WTC11 (cell line): ENCODE data around the gene INO80E.

ENCODE experiments used
- CREB1 ChIP-seq: sonication (generic); formaldehyde crosslinking; IDR thresholded peaks from 2 replicates; pipeline ENCODE4 v1.8.0; 2023; ENCODE audit warnings: mild to moderate bottlenecking, missing genetic modification reagents
- FOXP1 ChIP-seq: sonication (generic); formaldehyde crosslinking; IDR thresholded peaks from 2 replicates; pipeline ENCODE4 v1.8.0; 2022; ENCODE audit warnings: missing genetic modification reagents, mild to moderate bottlenecking, moderate library complexity, borderline replicate concordance
- SP1 ChIP-seq: sonication (generic); formaldehyde crosslinking; conservative IDR thresholded peaks from 2 replicates; pipeline ENCODE4 v1.8.1; 2022; ENCODE audit warnings: missing genetic modification reagents
- ZNF121 ChIP-seq: sonication (generic); formaldehyde crosslinking; IDR thresholded peaks from 2 replicates; pipeline ENCODE4 v1.8.0; 2023; ENCODE audit warnings: missing genetic modification reagents
- ZNF219 ChIP-seq: sonication (generic); formaldehyde crosslinking; IDR thresholded peaks from 2 replicates; pipeline ENCODE4 v1.8.0; 2023; ENCODE audit warnings: missing genetic modification reagents, mild to moderate bottlenecking, borderline replicate concordance
- ZNF416 ChIP-seq: fragments of 250-450 bp; sonication (Bioruptor Pico); IDR thresholded peaks from 2 replicates; pipeline ENCODE4 v1.9.0; 2021; ENCODE audit warnings: mild to moderate bottlenecking, inconsistent platforms
- TF ChIP-seq, protein P1 (sequence below): fragments of 200-600 bp; IDR thresholded peaks from 2 replicates; pipeline ENCODE4 v1.8.0; 2022; ENCODE audit warnings: antibody characterized with exemption
- TF ChIP-seq, protein P2 (sequence below): sonication (generic); formaldehyde crosslinking; IDR thresholded peaks from 2 replicates; pipeline ENCODE4 v1.8.1; 2023; ENCODE audit warnings: mild to moderate bottlenecking, missing genetic modification reagents, moderate library complexity
- TF ChIP-seq, protein P3 (sequence below): sonication (generic); formaldehyde crosslinking; IDR thresholded peaks from 2 replicates; pipeline ENCODE4 v1.8.0; 2022; ENCODE audit warnings: mild to moderate bottlenecking, missing genetic modification reagents
- TF ChIP-seq, protein P4 (sequence below): sonication (generic); formaldehyde crosslinking; IDR thresholded peaks from 2 replicates; pipeline ENCODE4 v1.8.1; 2022; ENCODE audit warnings: mild to moderate bottlenecking, moderate library complexity, missing genetic modification reagents
- TF ChIP-seq, protein P5 (sequence below): sonication (generic); formaldehyde crosslinking; IDR thresholded peaks from 2 replicates; pipeline ENCODE4 v1.8.1; 2023; ENCODE audit warnings: mild to moderate bottlenecking, moderate library complexity, missing genetic modification reagents
- TF ChIP-seq, protein P6 (sequence below): sonication (generic); formaldehyde crosslinking; IDR thresholded peaks from 2 replicates; pipeline ENCODE4 v1.8.1; 2023; ENCODE audit warnings: mild to moderate bottlenecking, missing genetic modification reagents
- TF ChIP-seq, protein P7 (sequence below): fragments of 250-450 bp; sonication (Bioruptor Pico); IDR thresholded peaks from 2 replicates; pipeline ENCODE4 v2.1.2; 2022; ENCODE audit warnings: mild to moderate bottlenecking, moderate library complexity

DNA sequence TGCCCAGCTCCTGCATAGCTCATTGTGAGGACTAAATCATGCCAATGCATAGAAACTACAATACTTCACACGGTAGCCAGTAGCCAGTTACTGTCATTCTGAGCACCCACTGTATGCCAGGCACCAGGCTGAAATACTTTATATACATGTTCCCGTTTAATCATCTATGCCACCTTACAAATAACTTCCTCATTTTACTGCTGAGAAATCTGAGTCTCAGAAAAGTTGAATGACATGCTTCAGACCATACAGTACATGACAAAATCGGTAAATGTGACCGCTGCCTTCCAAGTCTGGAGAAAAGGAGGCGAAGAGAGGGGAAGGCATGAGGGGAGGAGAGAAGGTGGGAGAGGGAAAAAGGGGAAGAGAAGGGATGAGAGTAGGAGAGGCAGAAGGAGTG, 44.2 kb downstream of the INO80E start:
- TF ChIP-seq, protein P1, sequence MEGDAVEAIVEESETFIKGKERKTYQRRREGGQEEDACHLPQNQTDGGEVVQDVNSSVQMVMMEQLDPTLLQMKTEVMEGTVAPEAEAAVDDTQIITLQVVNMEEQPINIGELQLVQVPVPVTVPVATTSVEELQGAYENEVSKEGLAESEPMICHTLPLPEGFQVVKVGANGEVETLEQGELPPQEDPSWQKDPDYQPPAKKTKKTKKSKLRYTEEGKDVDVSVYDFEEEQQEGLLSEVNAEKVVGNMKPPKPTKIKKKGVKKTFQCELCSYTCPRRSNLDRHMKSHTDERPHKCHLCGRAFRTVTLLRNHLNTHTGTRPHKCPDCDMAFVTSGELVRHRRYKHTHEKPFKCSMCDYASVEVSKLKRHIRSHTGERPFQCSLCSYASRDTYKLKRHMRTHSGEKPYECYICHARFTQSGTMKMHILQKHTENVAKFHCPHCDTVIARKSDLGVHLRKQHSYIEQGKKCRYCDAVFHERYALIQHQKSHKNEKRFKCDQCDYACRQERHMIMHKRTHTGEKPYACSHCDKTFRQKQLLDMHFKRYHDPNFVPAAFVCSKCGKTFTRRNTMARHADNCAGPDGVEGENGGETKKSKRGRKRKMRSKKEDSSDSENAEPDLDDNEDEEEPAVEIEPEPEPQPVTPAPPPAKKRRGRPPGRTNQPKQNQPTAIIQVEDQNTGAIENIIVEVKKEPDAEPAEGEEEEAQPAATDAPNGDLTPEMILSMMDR: no peak
- TF ChIP-seq ZNF416 (CRISPR knock-in tag) (no peak), CREB1 (CRISPR knock-in tag) (no peak), ZNF121 (no peak), SP1 (no peak), ZNF219 (CRISPR knock-in tag) (no peak), FOXP1 (no peak)
- TF ChIP-seq, protein P2, sequence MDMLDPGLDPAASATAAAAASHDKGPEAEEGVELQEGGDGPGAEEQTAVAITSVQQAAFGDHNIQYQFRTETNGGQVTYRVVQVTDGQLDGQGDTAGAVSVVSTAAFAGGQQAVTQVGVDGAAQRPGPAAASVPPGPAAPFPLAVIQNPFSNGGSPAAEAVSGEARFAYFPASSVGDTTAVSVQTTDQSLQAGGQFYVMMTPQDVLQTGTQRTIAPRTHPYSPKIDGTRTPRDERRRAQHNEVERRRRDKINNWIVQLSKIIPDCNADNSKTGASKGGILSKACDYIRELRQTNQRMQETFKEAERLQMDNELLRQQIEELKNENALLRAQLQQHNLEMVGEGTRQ: no peak
- TF ChIP-seq, protein P3, sequence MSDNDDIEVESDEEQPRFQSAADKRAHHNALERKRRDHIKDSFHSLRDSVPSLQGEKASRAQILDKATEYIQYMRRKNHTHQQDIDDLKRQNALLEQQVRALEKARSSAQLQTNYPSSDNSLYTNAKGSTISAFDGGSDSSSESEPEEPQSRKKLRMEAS (CRISPR knock-in tag): no peak
- TF ChIP-seq, protein P4, sequence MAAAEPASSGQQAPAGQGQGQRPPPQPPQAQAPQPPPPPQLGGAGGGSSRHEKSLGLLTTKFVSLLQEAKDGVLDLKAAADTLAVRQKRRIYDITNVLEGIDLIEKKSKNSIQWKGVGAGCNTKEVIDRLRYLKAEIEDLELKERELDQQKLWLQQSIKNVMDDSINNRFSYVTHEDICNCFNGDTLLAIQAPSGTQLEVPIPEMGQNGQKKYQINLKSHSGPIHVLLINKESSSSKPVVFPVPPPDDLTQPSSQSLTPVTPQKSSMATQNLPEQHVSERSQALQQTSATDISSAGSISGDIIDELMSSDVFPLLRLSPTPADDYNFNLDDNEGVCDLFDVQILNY (CRISPR knock-in tag): no peak
- TF ChIP-seq, protein P5, sequence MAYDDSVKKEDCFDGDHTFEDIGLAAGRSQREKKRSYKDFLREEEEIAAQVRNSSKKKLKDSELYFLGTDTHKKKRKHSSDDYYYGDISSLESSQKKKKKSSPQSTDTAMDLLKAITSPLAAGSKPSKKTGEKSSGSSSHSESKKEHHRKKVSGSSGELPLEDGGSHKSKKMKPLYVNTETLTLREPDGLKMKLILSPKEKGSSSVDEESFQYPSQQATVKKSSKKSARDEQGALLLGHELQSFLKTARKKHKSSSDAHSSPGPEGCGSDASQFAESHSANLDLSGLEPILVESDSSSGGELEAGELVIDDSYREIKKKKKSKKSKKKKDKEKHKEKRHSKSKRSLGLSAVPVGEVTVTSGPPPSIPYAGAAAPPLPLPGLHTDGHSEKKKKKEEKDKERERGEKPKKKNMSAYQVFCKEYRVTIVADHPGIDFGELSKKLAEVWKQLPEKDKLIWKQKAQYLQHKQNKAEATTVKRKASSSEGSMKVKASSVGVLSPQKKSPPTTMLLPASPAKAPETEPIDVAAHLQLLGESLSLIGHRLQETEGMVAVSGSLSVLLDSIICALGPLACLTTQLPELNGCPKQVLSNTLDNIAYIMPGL (CRISPR knock-in tag): no peak
- TF ChIP-seq, protein P6, sequence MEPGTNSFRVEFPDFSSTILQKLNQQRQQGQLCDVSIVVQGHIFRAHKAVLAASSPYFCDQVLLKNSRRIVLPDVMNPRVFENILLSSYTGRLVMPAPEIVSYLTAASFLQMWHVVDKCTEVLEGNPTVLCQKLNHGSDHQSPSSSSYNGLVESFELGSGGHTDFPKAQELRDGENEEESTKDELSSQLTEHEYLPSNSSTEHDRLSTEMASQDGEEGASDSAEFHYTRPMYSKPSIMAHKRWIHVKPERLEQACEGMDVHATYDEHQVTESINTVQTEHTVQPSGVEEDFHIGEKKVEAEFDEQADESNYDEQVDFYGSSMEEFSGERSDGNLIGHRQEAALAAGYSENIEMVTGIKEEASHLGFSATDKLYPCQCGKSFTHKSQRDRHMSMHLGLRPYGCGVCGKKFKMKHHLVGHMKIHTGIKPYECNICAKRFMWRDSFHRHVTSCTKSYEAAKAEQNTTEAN (CRISPR knock-in tag): no peak
- TF ChIP-seq, protein P7, sequence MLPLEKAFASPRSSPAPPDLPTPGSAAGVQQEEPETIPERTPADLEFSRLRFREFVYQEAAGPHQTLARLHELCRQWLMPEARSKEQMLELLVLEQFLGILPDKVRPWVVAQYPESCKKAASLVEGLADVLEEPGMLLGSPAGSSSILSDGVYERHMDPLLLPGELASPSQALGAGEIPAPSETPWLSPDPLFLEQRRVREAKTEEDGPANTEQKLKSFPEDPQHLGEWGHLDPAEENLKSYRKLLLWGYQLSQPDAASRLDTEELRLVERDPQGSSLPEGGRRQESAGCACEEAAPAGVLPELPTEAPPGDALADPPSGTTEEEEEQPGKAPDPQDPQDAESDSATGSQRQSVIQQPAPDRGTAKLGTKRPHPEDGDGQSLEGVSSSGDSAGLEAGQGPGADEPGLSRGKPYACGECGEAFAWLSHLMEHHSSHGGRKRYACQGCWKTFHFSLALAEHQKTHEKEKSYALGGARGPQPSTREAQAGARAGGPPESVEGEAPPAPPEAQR (CRISPR knock-in tag): no peak
